Measurements from ENCODE around the gene YBX2.

The YBX2 gene

DNA sequence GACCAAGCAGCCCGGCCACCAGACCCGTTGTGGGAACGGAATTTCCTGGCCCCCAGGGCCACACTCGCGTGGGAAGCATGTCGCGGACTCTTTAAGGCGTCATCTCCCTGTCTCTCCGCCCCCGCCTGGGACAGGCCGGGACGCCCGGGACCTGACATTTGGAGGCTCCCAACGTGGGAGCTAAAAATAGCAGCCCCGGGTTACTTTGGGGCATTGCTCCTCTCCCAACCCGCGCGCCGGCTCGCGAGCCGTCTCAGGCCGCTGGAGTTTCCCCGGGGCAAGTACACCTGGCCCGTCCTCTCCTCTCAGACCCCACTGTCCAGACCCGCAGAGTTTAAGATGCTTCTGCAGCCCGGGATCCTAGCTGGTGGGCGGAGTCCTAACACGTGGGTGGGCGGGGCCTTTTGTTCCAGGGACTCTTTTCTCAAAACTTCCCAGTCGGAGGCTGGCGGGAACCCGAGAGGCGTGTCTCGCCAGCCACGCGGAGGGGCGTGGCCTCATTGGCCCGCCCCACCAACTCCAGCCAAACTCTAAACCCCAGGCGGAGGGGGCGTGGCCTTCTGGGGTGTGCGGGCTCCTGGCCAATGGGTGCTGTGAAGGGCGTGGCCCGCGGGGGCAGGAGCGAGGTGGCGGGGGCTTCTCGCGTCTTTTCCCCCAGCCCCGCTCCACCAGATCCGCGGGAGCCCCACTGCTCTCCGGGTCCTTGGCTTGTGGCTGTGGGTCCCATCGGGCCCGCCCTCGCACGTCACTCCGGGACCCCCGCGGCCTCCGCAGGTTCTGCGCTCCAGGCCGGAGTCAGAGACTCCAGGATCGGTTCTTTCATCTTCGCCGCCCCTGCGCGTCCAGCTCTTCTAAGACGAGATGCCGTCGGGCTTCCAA, 13.1 kb downstream of the YBX2 start, which contains the start of gene SLC2A4 (continued):
- peak; percentile 86 for TF ChIP-seq ZBTB17 (tag by site-specific recombination; IDR thresholded peaks at IDR 0.05)
- TF ChIP-seq ZSCAN4 (tag by site-specific recombination; IDR thresholded peaks at IDR 0.05): no peak
- TF ChIP-seq HOXC10 (CRISPR knock-in tag; IDR thresholded peaks at IDR 0.05): 0 out of 2 replicates have a peak, but pooled peaks have one; percentile 3
- TF ChIP-seq ZNF624 (tag by site-specific recombination; IDR thresholded peaks at IDR 0.05): no peak
- TF ChIP-seq GLIS1 (tag by site-specific recombination; IDR thresholded peaks at IDR 0.05): peak; percentile 89
- TF ChIP-seq, protein P1, sequence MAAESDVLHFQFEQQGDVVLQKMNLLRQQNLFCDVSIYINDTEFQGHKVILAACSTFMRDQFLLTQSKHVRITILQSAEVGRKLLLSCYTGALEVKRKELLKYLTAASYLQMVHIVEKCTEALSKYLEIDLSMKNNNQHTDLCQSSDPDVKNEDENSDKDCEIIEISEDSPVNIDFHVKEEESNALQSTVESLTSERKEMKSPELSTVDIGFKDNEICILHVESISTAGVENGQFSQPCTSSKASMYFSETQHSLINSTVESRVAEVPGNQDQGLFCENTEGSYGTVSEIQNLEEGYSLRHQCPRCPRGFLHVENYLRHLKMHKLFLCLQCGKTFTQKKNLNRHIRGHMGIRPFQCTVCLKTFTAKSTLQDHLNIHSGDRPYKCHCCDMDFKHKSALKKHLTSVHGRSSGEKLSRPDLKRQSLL (tag by site-specific recombination; IDR thresholded peaks at IDR 0.05): peak; percentile 85
- TF ChIP-seq ZSCAN30 (tag by site-specific recombination; IDR thresholded peaks at IDR 0.05): no peak
- peak; percentile 57; the same call in 1 of the 2 replicates for TF ChIP-seq KLF16 (tag by site-specific recombination; IDR thresholded peaks at IDR 0.05)
- TF ChIP-seq ZNF223 (tag by site-specific recombination; IDR thresholded peaks at IDR 0.05): no peak
- 0 out of 2 replicates have a peak, but pooled peaks have one; percentile 33 for TF ChIP-seq ZBTB10 (tag by site-specific recombination; IDR thresholded peaks at IDR 0.05)
- peak; percentile 51 for TF ChIP-seq ZNF449 (tag by site-specific recombination; IDR thresholded peaks at IDR 0.05)

GRCh38 chr17:7280519-7281073, 13.8 kb downstream of the YBX2 start:
- Histone ChIP-seq H3K4me3 (ENCODE audit: low read depth, low read length) (peak overlapping the region; percentile 32), H3K9me3 (ENCODE audit: control insufficient read depth, insufficient read depth, low read depth, low read length) (no peaks in the 10 kb centered on the region), H3K27ac (ENCODE audit: extremely low read depth, low read depth, low read length) (no peak overlapping the region), H3K36me3 (ENCODE audit: control insufficient read depth in 2 of 2, insufficient read depth in 1 of 2, low read length in 2 of 2) (no peaks in the 10 kb centered on the region; a peak in 1 of 3 replicates), H3K4me1 (ENCODE audit: control insufficient read depth, insufficient read depth, low read length) (peaks cover 9% of the 10 kb centered on the region)
- ChIA-PET POLR2A (interaction anchor here (0.7 to 3.1 kb wide), 17 partner anchors 11 to 69 kb away, joined by 3 to 20 read pairs (median 4); partner anchors contain the start of genes CTDNEP1, ELP5 and NEURL4), CTCF (interaction anchor here (0.6 to 9.0 kb wide), 29 partner anchors 9 to 767 kb away, joined by 3 to 160 read pairs (median 4); partner anchors contain the start of genes ACAP1 and CTDNEP1)
- TF ChIP-seq, protein P1 (tag by site-specific recombination; IDR thresholded peaks at IDR 0.05): no peak
- TF ChIP-seq PBX3 (CRISPR knock-in tag; IDR thresholded peaks at IDR 0.05) (peak; percentile 88), IKZF3 (tag by site-specific recombination; IDR thresholded peaks at IDR 0.05) (peak; percentile 18; the same call in 1 of the 2 replicates), ZNF266 (tag by site-specific recombination; IDR thresholded peaks at IDR 0.05; ENCODE audit: low read depth) (no peak), ZNF830 (tag by site-specific recombination; IDR thresholded peaks at IDR 0.05; ENCODE audit: low read depth) (no peak), ZNF10 (tag by site-specific recombination; IDR thresholded peaks at IDR 0.05) (no peak), ZNF629 (tag by site-specific recombination; IDR thresholded peaks at IDR 0.05) (peak; percentile 30), KLF10 (tag by site-specific recombination; IDR thresholded peaks at IDR 0.05) (no peak; the same call in 1 of the 2 replicates), ZNF48 (tag by site-specific recombination; IDR thresholded peaks at IDR 0.05) (no peak), ZBTB48 (tag by site-specific recombination; IDR thresholded peaks at IDR 0.05) (no peak), ZNF221 (tag by site-specific recombination; IDR thresholded peaks at IDR 0.05; ENCODE audit: borderline replicate concordance) (no peak), ZNF701 (tag by site-specific recombination; IDR thresholded peaks at IDR 0.05) (no peak), ZNF837 (tag by site-specific recombination; IDR thresholded peaks at IDR 0.05) (no peak), ZNF16 (tag by site-specific recombination; IDR thresholded peaks at IDR 0.05; ENCODE audit: low read depth) (no peak), ZNF366 (tag by site-specific recombination; conservative IDR thresholded peaks at IDR 0.05) (peak; percentile 50), ZNF677 (tag by site-specific recombination; IDR thresholded peaks at IDR 0.05) (no peak), ZNF571 (tag by site-specific recombination; IDR thresholded peaks at IDR 0.05) (no peak)

Measured in HEK293 (cell line).